GM18858 (cell line): Measurements from ENCODE around the gene PTPN2.

Experiments
- ATAC-seq: cut with Tn5 transposase; IDR thresholded peaks from one replicate; pipeline ENCODE4 v1.9.1; 2021; ENCODE audit not compliant: unreplicated experiment

PTPN2 gene

DNA sequence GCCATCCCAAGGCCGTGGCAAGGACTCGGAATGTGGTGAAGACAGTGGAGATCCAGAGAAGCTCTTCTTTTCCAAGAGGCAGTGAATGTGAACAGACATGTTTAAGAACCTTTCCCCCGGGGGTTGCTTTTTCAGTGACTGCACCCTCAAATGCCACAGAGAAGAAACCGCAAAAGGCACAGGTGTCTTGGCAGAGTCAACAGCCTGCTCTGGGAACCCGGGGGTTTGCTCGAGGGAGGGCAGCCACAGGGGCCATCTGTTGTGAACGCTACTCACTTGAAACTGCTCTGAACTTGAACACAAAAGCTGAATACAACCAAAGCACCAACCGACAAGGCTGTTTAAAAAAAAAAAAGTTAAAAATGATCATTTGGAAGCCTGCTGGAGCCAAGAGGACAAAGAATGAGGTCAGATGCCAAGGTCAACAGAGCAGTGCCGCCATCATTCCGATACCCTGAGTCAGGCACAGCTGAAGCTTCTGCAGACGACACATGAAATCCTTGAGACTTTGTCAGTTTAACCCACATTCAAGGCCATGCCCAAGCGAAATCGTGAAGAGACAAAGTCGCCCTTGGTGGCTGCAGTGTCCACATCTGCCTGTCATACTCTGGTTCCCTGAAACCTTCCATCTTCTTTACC lies 133.8 kb downstream of the PTPN2 start:
- ATAC-seq = no peak

DNA sequence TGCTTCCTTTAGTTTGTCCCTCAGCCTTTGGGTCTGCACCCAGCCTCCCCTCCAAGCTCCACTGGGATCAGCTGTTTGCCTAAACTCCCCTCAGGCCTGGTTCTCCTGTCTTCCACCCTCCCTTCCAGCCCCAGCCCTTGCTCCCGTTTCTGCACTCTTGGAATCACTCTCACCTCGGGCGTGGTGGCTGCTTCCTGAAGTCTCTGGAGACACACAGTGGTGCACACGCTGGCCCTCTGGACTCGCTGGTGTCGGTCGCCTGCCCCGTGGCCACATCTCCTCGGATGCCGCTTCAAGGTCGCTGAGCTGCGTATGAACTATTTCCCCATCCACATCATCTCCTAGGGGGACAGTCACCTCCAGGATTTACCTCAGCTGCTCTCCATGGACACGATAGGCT lies 134.9 kb downstream of the PTPN2 start:
- ATAC-seq = no peak

DNA sequence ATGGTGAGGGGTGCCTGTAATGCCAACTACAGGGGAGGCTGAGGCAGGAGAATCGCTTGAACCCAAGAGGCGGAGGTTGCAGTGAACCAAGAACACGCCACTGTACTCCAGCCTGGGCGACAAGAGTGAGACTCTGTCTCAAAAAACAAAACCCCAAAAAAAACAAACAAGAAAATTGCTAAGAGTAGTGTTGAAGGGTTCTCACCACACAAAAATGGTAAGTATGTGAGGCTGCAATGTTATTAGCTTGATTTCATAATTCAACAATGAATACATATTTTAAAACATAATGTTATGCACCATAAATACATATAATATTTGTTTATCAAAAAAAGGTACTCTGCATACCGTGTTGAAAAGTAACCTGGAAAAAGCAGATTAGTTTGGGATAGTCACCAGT lies 135.4 kb downstream of the PTPN2 start:
- no peak for ATAC-seq

DNA sequence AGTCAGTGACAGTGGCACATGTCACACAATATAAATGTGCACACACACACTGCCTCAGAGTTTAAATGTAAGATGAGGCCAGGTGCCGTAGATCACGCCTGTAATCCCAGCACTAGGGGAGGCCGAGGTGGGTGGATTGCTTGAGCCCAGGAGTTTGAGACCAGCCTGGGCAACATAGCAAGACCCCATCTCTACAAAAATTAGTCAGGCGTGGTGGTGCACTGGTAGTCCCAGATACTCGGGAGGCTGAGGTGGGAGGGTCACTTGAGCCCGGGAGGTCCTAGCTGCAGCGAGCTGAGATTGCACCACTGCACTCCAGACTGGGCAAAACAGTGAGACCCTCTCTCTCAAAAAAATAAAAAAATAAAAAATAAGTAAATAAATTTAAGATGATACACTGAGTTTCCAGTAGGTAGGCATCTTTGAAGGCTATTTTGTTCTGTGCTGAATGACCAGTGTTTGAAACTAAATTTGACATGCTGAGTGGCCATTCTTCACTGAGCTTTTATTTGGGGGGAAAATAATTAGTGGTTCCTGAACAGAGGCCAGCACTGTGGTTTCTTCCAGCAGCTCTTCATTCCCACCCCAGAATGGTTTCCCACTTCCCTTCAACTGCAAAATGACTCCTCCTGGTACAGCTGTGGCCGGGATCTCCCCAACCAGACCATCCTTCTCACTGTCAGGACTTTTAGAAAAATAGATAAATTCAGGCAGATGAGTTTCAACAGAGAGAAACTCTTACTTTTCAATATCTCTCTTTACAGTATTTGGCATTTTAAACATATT lies 136.3 kb downstream of the PTPN2 start:
- ATAC-seq = no peak

DNA sequence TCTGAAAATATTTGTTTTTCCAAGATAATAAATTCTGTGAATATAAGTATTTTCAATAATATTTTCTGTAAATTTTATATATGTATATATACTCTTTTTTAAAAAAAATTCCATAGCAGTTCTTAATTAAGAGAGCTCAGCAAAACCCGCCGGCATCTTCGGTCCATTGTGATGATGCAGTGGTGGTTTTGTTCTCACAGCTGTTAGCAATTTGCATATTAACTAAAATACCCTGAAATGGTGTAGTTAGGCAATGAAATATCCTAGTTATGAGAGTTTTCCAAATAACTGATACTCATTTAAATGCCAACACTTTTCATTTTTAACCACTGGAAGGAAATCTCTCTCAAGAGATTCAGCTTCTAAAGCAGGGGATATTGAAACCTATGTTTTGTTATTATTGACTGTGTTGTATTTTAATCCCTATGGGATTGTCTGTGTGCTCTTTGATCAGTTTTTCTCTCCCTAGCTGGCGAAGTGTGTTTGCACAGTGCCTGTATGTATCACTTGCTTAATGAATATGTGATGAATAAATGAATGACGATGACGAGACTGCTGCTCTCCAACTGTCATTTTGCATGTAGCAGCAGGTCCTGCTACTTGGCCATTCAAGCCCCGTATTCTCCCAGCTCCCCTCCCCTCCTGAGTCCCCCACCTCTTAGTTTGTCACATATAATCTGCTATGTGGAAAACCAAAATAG lies 138.8 kb downstream of the PTPN2 start:
- no peak for ATAC-seq

DNA sequence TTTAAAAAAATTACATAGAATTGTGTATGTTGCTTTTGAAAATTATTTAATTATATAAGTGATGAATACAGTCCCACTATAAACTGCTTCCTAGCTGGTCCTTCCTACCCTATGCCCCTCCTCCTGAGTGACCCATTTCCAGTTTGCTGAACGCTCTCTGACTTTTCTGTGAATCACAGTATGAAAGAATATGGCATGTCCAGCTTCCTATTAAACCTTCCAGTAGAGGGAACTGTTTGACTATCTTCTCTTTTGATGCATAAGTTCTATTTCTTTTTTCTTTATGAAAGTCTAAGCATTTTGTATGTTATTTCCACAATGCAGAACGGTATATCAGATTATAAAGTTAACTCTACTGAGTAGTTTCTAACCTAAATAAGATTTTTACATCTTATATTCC lies 139.9 kb downstream of the PTPN2 start:
- ATAC-seq = no peak

DNA sequence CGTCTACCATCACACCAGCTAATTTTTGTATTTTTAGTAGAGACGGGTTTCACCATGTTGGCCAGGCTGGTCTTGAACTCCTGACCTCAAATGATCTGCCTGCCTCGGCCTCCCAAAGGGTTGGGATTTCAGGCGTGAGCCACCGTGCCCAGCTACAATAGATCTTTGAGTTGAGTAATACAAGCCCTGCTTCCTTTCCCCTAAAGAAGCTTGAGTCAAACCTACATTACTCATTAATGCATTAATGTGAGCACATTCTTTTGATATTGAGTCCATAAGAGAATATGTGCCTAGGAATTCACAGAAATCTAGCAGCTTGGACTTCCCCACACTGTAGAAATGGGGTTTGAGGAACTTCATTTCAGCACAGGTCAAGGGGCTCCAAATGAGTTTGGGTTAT lies 141.6 kb downstream of the PTPN2 start:
- no peak for ATAC-seq
